ENCODE data around the gene SLC8A2.

- TF ChIP-seq POLR2AphosphoS5 (IDR thresholded peaks at IDR 0.05; ENCODE audit: low read depth, low read length): no peak
- TF ChIP-seq, protein P1, sequence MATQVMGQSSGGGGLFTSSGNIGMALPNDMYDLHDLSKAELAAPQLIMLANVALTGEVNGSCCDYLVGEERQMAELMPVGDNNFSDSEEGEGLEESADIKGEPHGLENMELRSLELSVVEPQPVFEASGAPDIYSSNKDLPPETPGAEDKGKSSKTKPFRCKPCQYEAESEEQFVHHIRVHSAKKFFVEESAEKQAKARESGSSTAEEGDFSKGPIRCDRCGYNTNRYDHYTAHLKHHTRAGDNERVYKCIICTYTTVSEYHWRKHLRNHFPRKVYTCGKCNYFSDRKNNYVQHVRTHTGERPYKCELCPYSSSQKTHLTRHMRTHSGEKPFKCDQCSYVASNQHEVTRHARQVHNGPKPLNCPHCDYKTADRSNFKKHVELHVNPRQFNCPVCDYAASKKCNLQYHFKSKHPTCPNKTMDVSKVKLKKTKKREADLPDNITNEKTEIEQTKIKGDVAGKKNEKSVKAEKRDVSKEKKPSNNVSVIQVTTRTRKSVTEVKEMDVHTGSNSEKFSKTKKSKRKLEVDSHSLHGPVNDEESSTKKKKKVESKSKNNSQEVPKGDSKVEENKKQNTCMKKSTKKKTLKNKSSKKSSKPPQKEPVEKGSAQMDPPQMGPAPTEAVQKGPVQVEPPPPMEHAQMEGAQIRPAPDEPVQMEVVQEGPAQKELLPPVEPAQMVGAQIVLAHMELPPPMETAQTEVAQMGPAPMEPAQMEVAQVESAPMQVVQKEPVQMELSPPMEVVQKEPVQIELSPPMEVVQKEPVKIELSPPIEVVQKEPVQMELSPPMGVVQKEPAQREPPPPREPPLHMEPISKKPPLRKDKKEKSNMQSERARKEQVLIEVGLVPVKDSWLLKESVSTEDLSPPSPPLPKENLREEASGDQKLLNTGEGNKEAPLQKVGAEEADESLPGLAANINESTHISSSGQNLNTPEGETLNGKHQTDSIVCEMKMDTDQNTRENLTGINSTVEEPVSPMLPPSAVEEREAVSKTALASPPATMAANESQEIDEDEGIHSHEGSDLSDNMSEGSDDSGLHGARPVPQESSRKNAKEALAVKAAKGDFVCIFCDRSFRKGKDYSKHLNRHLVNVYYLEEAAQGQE (IDR thresholded peaks at IDR 0.05; ENCODE audit: insufficient read depth in 1 of 2, low read depth in 2 of 2, low read length in 2 of 2): no peak; a peak in 1 of 4 replicates
- no peak for TF ChIP-seq TAF1 (IDR thresholded peaks at IDR 0.05; ENCODE audit: borderline replicate concordance, insufficient read depth, low read length)
- no peak for TF ChIP-seq FOXP2 (optimal IDR thresholded peaks at IDR 0.05; ENCODE audit: borderline replicate concordance, extremely low read depth, extremely low read length, insufficient read depth)
- TF ChIP-seq SIN3A (IDR thresholded peaks at IDR 0.05; ENCODE audit: borderline replicate concordance, insufficient read depth, low read length): no peak
These were observed 26.2 kb downstream of the SLC8A2 start for GRCh38 chr19:47445527-47445926.
